Lower leg skin (tissue), 3 donors: ENCODE results near the gene ENOX1.

Source experiments
- POLR2A ChIP-seq, 2 donors: fragments of 450-650 bp; IDR thresholded peaks; one replicate each; pipeline ENCODE4 v1.6.1; 2016 to 2017; ENCODE audit warnings: antibody characterized with exemption in 2 of 2, mild to moderate bottlenecking in 1 of 2, moderate library complexity in 1 of 2
- TF ChIP-seq, protein P1 (sequence below), 3 donors: fragments of 450-650 bp; IDR thresholded peaks; one replicate each; pipeline ENCODE4 v1.5.1; 2016; ENCODE audit warnings: antibody characterized with exemption in 3 of 3, mild to moderate bottlenecking in 3 of 3, moderate library complexity in 2 of 3

DNA sequence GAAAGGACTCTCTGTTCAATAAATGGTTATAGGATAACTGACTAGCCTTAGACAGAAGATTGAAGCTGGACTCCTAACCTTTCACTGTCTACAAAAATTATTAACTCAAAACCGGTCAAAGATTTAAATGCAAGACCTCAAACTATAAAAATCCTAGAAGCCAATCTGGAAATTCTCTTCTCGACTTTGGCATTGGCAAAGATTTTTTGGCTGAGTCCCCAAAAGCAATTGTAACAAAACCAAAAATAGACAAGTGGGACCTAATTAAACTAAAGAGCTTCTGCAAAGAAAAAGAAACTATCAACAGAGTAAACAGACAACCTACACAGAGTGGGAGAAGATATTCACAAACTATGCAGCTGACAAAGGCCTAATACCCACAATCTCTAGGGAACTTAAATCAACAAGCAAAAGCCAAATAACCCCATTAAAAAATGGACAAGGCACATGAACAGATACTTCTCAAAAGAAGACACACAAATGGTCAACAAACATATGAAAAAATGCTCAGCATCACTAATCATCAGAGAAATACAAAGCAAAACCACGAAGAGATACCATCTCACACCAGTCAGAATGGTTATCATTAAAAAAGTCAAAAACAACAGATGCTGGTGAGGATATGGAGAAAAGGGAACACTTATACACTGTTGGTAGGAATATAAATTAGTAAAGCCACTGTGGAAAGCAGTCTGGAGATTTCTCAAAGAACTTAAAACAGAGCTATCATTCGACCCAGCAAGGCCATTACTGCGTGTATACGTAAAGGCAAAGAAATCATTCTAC lies 497.1 kb downstream of the ENOX1 start:
- no peak for TF ChIP-seq POLR2A (IDR thresholded peaks at IDR 0.05)
- TF ChIP-seq, protein P1, sequence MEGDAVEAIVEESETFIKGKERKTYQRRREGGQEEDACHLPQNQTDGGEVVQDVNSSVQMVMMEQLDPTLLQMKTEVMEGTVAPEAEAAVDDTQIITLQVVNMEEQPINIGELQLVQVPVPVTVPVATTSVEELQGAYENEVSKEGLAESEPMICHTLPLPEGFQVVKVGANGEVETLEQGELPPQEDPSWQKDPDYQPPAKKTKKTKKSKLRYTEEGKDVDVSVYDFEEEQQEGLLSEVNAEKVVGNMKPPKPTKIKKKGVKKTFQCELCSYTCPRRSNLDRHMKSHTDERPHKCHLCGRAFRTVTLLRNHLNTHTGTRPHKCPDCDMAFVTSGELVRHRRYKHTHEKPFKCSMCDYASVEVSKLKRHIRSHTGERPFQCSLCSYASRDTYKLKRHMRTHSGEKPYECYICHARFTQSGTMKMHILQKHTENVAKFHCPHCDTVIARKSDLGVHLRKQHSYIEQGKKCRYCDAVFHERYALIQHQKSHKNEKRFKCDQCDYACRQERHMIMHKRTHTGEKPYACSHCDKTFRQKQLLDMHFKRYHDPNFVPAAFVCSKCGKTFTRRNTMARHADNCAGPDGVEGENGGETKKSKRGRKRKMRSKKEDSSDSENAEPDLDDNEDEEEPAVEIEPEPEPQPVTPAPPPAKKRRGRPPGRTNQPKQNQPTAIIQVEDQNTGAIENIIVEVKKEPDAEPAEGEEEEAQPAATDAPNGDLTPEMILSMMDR (IDR thresholded peaks at IDR 0.05), result no peak
